GM21723 (cell line): ENCODE data around the gene NOB1.
"Not testable (repeated sequence)": the region's sequence is repeated elsewhere in the genome, so short reads cannot be mapped to it uniquely, and the experiment has no call there.

Experiments
- ATAC-seq: cut with Tn5 transposase; IDR thresholded peaks from one replicate; pipeline ENCODE4 v1.9.1; 2021; ENCODE audit warnings: mild to moderate bottlenecking, moderate library complexity; ENCODE audit not compliant: unreplicated experiment

Gene NOB1

DNA sequence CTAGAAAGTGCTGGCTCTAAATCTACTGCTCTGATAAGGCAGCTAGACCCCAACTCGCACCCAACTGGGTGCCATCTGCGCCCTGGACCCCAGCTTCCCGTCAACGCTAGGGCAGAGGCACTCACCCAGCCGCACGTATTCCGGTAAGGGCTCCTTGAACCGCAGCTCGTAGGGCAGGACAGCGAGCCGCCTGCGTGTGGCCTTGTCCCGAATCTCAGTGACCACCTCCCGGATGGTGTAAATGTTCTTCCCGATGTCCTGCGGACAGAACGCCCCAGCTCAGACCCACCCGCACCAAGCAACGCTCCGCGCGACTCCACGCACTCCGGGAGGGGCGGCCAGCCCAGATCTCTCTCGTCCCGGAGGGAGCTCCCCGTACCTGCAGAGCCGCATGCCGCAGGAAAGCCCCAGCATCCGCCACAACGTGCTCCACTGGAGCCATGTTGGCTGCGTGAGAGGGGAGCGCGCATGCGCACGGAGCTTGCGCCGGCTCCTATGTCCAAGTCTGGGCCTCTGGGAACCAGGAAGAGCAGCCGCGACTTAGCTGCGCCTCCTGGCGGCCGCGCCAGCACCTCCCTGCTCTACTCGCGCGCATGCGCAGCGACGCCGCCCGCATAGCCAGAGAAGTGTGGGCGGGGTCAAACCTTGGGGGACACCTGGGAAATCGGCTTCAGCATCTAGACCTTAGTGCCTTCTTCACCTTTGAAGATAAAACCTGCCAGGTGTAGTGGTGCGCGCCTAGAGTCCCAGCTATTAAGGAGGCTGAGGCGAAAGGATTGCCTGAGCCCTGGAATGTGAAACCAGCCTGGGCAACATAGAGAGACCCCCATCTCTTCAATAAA lies at the start of gene NOB1:
Gene NOB1 (minus strand): TSS at position 458 of the 842 bp plus-strand sequence. CDS start 16 bp downstream, at position 442.
- peak; percentile 94 for ATAC-seq

DNA sequence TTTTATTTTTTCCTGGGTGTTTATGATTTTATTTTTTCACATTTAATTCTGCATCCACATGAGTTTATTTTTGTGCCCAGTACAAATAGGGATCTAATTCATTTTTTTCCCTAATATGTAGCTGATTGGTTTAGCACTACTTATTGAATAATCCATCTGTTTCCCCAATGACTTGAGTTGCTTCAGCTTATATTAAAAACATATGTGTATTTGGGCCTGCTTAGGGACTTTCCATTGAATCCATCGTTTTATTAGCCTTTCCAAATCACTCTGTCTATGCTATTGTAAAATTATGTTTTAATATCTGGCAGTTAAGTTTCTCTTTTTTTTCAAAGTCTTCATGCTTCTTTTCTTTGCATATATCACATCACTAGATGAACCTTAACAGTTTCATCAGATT lies 49.6 kb upstream of the NOB1 start:
- ATAC-seq = no peak

DNA sequence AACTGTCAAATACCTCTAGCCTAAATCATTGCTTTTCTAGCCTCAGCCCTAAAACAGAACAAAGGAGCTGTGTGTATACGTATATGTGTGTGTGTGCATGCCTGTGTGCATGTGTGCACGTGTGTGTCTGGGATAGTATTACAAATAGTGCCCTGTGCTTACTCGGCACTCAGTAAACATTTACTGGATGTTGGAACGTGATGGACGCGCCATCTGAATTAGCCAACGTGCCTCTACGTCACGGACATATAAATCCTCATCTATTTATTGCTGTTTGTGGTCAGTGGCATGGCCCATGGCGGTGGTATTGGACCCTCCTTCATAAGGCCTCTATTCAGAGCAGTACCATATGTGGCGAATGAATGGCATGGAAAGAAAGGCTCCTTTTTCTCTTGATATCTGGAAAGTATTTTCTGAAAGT lies 44.9 kb upstream of the NOB1 start:
- ATAC-seq = no peak

DNA sequence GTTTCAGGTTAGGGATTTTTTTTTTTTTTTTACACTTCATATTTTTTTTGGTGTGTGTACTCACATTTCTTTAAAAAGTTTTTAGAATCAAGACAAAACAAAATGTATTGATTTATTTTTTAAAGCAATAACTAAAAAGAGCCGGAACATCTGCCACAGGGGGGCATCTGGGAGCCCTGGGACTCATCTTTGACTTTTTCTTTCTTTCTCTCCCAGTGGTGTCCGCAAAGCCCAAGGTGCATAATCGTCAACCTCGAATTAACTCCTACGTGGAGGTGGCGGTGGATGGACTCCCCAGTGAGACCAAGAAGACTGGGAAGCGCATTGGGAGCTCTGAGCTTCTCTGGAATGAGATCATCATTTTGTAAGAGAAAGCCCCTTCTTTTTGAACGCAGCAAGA lies 43.7 kb upstream of the NOB1 start:
- ATAC-seq = no peak

DNA sequence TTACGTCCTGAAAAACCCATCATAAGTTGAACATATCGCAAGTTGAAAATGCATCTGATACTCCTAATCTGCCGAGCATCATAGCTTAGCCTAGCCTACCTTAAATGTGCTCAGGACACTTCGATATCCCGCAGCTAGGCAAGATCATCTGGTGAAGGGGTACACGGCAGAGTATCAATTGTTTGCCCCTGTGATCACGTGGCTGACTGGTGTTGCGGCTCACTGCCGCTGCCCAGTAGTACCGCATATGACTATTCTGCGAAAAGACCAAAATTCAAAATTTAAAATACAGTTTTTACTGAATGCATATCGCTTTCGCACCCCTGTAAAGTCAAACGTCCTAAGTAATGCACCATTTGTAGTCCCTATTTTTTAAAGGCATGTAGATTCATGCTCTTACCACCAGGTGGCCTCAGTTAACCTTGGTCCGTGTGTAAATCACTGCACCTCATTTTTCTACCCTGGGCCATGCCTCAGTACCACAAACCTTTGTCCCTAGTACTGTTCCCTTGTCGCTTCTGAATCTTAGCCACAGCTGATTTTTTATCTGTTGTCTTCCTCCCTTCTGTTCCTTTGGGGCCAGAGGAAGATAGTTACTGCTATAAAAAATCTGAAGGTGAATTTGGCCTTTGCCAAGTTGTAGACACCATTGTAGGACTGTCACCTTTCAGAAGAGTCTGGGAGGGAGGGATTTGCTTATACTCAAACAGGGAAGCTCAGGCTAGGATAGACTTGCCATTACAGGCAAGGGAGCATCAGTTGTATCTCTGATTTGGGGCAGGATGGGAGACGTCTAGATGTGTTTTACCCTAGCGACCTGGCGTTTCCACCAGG lies 41.8 kb upstream of the NOB1 start:
- no peak for ATAC-seq

DNA sequence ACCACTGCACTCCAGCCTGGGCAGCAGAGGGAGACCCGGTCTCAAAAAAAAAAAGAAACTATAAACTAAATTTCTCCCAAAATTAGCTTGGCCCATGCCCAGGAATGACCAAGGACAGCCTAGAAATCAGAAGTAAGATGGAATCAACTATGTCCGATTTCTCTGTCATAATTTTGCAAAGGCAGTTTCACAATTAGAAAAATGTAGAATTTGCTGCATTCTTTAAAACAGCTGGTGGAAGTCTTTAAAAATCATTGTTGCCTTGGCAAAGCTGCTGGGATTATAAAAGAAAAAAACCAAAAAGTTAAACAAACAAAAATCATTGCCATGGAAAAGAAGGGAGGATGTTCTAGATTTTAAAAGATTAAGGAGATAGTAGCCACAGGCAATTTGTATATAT lies 39.8 kb upstream of the NOB1 start:
- no peak for ATAC-seq

DNA sequence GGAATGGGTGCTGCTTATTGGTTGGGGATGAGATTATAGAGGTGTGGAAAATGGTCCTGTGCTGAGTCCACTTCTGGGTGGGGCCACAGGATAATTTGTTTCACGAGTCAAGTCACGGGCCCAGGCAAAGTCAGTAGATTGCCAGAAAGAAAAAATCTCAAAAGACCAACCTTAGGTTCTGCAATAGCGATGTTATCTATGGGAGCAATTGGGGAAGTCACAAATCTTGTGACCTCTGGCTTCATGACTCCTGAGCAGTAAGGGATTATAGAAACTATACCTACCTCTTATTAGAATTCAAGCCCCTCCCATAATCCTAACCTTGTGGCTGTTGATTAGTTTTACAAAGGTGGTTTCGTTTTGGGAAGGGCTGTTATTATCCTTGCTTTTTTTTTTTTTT lies 38.8 kb upstream of the NOB1 start:
- no peak for ATAC-seq

DNA sequence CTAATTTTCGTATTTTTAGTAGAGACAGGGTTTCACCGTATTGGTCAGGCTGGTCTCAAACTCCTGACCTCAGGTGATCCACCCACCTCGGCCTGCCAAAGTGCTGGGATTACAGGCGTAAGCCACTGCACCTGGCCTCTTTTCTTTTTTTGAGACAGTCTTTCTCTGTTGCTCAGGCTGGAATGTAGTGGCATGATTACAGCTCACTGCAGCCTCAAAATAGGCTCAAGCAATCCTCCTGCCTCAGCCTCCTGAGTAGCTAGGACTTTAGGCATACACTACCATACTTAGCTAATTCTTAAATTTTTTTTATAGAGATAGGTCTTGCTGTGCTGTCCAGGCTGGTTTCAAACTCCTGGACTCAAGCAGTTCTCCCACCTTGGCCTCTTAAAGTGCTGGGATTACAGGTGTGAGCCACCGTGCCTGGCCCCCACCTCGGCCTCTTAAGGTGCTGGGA lies 36.7 kb upstream of the NOB1 start:
- not testable (repeated sequence) for ATAC-seq

DNA sequence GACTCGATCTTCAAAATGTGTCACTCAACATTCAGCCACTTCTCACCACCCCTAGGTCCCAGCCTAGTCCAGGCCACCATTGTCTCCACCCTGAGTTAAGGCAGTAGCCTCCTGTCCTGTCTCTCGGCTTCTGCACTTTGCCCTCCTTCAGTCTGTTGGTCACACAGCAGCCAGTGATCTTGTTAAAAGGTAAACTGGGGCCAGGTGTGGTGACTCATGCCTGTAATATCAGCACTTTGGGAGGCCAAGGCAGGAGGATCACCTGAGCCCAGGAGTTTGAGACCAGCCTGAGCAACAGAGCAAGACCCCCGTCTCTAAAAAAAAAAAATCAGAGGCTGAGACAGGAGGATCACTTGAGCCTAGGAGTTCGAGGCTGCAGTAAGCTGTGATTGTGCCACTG lies 33.2 kb upstream of the NOB1 start:
- ATAC-seq = no peak

DNA sequence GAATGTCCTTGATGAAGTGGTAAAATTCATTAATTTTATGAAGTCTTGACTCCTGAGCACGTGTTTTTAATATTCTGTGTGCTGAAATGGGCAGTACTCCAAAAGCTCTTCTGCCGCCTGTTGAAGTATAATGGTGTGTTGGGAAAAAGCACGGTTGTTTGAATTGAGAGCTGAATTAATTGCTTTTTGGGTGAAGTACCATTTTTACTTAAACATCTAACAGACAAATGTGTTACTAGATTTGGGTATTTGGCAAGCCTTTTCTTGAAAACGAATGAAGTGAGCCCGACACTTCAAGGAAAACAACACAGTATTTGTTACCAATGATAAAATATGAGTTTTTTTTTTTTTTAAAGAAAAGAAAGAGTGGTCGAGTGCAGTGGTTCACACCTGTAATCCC lies 29.9 kb upstream of the NOB1 start:
- no peak for ATAC-seq

DNA sequence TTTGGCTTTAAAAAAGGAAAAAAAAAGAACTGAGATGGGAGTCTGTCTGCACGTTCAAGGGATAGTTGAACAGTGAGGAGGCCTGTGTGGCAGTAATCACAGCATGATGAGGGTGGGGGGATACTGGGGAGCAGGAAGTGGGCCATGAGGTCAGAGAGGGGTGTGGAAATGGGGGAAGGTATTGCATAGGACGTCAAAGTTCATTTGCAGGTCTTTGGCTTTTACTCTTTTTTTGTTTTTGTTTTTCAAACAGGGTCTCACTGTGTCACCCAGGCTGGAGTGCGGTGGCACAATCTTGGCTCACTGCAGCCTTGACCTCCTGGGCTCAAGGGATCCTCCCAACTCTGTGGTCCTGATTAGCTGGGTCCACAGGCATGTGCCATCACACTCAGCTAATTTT lies 26.4 kb upstream of the NOB1 start:
- no peak for ATAC-seq

DNA sequence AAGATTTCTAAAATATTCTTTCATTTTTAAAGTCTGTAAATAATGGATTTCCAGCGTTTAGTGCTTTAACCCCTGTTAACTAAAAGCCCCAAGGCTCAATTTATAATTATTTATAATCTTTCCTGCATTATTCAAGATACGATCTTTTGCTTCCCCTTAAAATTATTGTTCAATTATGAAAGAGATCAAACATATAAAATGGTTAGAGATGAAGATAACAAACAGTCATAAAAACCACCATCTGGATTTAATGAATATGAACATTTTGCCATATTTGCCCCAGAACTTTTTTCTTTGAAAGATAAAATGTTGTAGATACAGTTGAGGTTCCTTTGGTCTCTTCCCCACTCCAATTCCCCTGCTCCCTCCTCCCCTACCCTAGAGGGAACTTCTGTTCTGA lies 25.0 kb upstream of the NOB1 start:
- no peak for ATAC-seq

DNA sequence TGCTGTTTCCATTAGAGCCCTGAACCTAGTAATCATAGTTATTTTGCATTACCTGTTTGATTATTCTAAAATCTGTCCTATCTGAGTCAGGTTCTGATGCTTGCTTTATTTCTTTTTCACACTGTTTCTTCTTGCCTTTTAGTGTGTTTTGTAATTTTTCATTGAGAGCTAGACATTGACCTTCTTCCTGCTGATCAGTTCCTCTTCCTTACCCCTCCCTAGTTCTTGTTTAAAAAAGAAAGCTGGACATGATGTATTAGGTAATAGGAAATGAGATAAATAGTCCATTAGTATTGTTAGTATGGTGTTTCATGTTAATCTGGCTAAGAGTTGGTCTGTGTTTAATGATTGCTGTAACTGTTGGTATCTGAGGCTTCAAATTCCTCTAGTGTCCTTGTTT lies 20.8 kb upstream of the NOB1 start:
- no peak for ATAC-seq

DNA sequence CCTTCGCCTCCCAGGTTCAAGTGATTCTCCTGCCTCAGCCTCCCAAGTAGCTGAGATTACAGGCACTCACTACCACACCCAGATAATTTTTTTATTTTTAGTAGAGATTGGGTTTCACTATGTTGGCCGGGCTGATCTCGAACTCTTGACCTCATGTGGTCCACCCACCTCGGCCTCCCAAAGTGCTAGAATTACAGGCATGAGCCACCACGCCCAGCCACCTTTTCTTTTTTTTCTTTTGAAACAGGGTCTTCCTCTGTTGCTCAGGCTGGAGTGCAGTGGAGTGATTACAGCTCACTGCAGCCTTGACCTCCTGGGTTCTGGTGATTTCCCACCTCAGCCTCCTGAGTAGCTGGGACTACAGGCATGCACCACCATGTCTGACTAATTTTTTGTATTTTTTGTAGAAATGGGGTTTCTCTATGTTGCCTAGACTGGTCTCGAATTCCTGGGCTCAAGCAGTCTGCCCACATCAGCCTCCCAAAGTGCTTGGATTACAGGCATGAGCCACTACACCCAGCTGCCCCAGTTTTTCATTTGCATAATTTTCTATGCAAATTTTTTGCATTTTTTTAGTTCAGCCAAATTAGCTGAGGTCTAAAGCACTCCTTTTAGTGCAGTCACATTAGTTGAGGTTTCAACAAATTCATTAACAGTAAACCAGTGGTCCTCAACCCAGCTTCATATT lies 18.7 kb upstream of the NOB1 start:
- ATAC-seq = no peak

DNA sequence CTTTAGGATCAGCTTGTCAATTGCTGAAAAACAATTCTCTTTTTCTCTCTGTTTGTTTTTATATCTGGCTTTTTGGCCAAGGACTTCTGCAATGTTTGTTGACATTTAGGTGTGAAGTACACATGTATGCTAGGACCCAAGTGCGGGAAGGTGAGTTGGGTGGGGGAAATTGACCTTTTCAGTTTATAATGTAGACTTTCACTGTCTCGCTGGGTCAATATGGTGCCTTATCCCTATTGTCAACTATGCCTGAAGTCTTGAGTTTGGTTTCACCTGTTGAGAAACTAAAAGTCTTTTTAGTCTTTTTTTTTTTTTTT lies 16.9 kb upstream of the NOB1 start:
- no peak for ATAC-seq

DNA sequence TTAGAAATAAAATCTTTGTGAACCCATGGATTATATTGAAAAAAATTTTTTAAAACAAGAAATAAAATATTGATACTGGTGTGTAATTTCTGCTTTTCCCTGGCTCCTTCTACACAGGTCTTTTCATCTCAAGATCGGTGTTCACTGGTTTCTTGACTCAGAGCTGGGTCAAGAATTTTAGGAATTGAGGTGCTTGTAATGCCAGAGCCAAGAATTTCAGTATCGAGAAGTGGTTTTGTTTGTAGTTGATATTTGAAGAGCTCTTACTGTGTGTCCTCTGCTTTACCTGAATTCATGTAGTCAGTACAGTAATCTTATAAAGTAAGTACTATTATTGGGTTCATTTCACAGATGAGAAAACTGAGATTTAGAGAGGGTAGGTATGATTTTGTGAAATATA lies 14.7 kb upstream of the NOB1 start:
- no peak for ATAC-seq

DNA sequence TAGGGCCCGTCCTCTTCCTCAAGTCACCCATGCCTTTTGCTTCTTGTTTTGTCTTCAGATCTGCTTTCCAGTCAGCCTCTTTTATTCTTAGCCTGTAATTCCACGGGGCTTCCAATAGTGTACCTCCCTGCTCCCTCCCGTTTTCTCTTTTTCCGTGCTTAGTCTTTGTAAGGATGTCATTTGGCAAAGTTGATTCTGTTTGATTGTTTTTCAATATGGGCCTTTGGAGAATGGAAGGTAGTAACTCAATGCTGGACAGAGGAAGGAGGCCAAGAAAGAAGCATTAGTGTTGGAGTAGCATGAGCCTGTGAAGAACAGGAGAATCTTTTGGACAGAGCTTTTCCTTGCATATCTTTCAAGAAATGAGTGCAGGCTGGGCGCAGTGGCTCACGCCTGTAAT lies 13.9 kb upstream of the NOB1 start:
- no peak for ATAC-seq

DNA sequence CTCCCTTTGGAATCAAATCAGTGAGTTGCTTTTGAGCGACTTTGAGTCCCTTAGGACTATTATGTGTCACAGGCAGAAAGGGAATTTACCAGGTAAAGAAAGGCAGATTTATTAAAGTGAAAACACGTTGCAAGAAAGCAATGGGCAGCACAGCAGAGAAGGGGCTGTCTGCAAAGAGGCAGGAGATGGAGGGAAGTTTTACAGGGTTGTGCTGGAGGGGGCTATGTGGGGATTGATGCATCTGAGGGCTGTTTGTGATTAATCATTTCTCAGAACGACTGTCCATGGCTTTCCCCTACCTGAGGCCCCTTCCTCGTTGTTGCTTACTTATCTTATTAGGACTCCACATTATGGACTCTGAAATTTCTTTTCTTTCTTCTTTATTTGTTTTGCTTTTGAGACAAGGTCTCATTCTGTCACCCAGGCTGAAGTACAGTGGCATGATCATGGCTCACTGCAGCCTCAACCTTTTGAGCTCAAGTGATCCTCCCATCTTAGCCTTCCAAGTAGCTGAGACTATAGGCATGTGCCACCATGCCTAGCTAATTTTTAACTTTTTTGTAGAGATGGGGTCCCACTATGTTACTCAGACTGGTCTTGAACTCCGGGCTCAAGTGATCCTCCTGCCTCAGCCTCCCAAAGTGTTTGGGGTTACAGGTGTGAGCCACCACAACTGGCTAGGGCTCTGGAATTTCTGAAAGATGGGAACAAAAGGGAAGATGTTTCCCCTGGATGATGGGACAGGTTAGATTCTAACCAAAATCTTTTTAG lies 12.9 kb upstream of the NOB1 start:
- ATAC-seq = no peak

DNA sequence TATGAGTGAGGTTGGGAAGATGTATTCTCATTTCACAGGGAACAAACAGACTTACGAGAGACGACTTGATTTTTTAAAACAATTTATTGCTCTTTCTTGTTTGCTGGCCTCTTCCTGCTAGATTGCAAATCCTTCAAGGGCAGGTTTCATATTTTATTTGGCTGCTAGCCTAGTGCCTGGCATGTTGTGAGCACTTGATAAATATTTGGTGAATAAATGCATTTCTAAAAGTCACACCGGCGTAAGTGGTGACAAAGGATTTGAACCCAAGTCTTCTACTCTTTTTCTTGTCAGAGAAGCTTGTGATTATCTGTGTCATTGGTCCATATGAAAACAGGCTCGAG lies 8.8 kb upstream of the NOB1 start:
- ATAC-seq = no peak

DNA sequence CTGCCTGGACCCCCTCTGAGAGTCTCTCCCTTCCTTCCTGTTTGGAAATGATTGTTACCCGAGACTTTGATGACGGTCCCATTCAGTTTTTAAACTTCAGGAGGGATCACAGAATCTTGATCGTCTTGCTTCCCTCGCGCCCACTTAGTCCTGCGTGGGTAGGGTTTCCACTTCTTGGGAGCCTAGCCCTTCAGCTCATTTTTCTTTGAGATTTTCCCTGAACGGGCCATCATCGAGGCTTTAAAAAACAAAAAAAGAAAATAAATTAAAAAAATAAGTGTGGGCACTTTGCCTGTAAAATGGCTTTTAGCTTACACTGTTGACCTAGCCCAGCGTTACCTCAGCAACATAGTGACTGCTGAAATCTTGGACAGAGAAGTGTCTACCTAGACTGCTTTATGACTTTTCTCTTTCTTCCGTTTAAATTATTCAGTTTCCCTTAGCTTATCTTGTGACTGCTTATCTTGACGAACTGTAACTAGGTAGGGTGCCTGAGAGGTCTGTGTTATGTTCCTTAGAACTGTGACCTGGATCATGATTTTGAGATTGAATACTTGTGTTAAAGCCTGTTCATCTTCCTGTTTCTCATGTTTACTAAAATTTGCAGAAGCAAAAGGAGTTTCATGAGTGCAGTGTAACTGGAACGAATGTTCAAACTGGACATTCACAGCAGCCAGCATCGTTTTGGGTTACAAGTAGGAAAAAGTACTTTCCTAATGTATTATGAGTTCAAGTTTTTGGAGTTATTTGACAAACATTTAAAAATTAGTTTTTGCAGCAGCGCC lies 8.3 kb upstream of the NOB1 start:
- peak; percentile 39 for ATAC-seq
